ENCODE measurements around the gene MNS1.

The MNS1 gene

GRCh38 chr15:56383010-56383409 is 81.9 kb downstream of the MNS1 start:
- H3K79me2 ChIP-seq (ENCODE audit: insufficient read depth, low read length), result no peaks in the 10 kb centered on the region

More at GRCh38 chr15:56383010-56383409, 81.9 kb downstream of the MNS1 start:
- H3F3A ChIP-seq (ENCODE audit: insufficient read depth, low read length), result no peaks in the 10 kb centered on the region
- no peak overlapping the region for H3K27ac ChIP-seq (ENCODE audit: low read depth, low read length, poor library complexity, severe bottlenecking)
- H3K9ac ChIP-seq (ENCODE audit: low read length), result no peak overlapping the region
- H3K36me3 ChIP-seq (ENCODE audit: insufficient read depth, low read length), result no peaks in the 10 kb centered on the region
- no peaks in the 10 kb centered on the region for H3K4me1 ChIP-seq (ENCODE audit: insufficient read depth, low read length, severe bottlenecking)
- no peaks in the 10 kb centered on the region for H3K27me3 ChIP-seq (ENCODE audit: insufficient read depth, low read length)
- no peaks in the 10 kb centered on the region for H3K9me3 ChIP-seq (ENCODE audit: low read length)
- H3K9me2 ChIP-seq (ENCODE audit: low read depth, low read length), result no peaks in the 10 kb centered on the region
- no peak overlapping the region for H3K4me3 ChIP-seq (ENCODE audit: low read depth, low read length, poor library complexity, severe bottlenecking)
- H3K4me2 ChIP-seq (ENCODE audit: low read length), result no peak overlapping the region
- H2AFZ ChIP-seq (ENCODE audit: low read length), result no peak overlapping the region
- no peaks in the 10 kb centered on the region for H4K20me1 ChIP-seq (ENCODE audit: insufficient read depth, low read length)
- no peak for TF ChIP-seq EZH2 (IDR thresholded peaks at IDR 0.05; ENCODE audit: borderline replicate concordance, low read length)
- TF ChIP-seq, protein P1, sequence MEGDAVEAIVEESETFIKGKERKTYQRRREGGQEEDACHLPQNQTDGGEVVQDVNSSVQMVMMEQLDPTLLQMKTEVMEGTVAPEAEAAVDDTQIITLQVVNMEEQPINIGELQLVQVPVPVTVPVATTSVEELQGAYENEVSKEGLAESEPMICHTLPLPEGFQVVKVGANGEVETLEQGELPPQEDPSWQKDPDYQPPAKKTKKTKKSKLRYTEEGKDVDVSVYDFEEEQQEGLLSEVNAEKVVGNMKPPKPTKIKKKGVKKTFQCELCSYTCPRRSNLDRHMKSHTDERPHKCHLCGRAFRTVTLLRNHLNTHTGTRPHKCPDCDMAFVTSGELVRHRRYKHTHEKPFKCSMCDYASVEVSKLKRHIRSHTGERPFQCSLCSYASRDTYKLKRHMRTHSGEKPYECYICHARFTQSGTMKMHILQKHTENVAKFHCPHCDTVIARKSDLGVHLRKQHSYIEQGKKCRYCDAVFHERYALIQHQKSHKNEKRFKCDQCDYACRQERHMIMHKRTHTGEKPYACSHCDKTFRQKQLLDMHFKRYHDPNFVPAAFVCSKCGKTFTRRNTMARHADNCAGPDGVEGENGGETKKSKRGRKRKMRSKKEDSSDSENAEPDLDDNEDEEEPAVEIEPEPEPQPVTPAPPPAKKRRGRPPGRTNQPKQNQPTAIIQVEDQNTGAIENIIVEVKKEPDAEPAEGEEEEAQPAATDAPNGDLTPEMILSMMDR (IDR thresholded peaks at IDR 0.05; ENCODE audit: low read length), result no peak
